ENCODE results near the gene SDK1.
"Not testable (repeated sequence)": the region's sequence is repeated elsewhere in the genome, so short reads cannot be mapped to it uniquely, and the experiment has no call there.

The SDK1 gene

DNA sequence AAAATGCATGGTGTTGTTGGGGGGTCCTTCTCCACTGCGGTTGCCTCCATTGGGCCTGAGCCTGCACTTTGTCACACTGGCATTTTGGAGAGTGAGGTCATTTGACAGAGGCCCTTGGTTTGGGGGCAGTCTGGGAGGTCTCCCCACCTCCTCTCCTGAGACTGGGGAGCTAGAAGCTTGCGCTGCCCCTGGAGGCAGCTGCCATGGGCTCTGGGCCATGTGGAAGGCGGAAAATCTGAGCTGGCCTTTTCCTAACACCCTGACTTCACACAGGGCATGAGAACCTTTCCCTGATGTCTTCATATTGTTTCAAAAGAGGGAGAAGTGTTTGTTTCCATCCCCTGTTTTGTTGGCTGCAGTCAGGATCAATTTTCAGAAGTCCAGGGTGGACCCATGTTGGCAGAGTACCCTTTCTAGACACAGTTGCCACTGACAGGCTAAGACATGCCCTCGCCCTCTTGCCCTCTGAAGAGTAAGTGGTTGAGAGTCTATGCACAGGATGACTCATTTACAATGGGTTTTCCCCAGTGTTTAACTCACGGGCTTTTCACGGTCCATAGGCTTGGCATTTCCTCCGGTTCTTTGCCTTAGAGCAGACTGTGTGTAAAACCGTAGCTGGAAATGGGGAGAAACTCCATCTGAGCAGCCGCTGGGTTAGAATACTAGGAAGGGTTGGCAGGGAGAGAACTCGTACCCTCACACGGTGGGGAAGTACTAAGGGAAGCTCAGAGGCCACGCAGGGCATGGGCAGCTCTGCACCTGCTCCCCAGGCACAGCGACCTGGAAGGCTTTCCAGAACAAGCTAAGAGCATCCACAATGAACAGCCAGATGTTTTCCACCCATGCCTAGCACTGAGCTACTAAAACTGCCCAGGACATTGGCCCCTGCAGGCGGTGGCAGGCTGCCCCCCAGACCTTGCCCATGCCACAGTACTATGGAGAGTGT is 655.0 kb downstream of the SDK1 start:
- no peak for DNase-seq (ENCODE audit: low spot score)

DNA sequence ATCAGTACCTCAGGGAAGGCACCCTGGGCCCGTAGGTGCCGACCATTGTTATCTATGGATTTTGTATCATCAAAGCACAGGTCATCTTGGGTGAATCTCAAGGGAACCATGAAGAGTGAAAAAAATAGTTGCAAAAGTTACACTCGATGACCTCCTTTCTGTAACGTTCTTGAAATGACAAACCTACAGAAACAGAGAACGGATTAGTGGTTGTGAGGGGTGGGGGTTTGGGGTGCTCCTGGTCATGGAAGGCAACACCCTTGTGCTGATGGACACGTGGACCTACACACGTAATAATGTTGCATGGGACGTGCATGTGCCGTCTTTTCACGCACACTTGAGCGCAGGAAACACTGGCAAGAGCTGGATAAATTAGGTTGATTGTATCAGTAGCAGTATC is 655.9 kb downstream of the SDK1 start:
- no peak for DNase-seq (ENCODE audit: low spot score)

DNA sequence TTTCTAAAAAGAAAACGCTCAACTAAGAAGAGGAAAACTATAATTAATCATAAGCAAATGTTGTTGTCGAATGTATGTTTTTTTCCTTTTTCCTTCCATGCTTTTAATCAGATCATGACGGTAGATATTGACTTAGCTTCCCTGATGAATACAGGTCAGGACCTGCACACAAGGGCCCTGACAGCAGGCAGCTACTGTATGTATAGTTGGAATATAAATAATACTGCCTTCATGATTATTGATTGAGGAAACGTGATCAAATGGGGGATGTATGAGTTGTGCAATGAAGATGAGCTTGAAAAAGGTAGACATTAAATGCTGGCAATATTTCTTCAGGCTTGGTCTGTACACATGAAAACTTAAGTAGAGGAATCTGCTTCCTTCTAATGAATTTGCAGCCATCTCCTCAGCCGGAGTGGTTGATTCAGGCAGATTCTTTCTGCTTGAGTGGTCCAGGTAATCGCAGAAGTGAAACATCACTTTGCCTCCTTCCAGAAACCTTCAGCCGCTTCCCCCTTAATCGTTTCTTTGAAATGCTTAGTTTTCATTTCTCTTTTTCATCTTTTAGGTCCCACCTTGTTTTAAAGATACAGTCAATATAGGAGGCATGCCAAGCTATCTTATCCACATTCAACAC is 656.5 kb downstream of the SDK1 start:
- no peak for DNase-seq (ENCODE audit: low spot score)

GRCh38 chr7:3958109-3958483 is 657.0 kb downstream of the SDK1 start:
- DNase-seq (ENCODE audit: low spot score) = no peak

GRCh38 chr7:3959364-3959763 is 658.3 kb downstream of the SDK1 start:
- no peak for DNase-seq (ENCODE audit: low spot score)

DNA sequence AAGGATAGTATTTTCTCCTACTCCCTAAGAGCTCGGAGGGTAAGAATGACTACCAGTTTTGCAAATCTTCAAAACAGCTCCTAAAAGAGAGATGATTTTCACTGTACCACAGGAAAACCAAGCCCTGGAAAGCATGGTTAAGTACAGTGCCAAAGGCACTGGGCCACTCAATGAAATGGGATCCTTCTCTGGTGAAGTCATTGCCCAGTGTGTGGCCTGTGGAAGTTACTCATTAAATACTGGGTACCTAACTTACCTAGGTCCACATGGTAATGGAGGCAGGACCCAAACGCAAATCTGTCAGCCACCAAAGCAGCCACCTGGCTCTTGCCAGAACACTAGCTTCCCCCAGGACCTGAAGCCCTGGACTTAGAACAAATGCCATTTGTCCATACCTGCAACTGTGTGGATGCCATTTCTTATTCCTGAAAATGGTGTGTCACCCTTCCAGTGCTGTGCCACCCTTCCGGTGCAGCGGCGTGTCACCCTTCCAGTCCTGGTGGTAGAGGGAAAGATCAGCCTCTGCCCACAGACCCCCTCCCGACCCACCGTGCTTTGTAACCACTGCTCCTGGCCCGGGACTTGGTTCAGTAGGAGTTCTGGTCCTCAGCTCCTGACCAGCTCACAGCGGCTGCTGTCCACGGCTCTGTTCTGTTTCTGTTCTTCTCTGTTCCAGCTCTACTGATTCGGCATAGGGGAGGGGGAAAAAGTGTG is 659.2 kb downstream of the SDK1 start:
- DNase-seq (ENCODE audit: low spot score) = no peak

GRCh38 chr7:3960942-3961341 is 659.9 kb downstream of the SDK1 start:
- DNase-seq (ENCODE audit: low spot score) = no peak

DNA sequence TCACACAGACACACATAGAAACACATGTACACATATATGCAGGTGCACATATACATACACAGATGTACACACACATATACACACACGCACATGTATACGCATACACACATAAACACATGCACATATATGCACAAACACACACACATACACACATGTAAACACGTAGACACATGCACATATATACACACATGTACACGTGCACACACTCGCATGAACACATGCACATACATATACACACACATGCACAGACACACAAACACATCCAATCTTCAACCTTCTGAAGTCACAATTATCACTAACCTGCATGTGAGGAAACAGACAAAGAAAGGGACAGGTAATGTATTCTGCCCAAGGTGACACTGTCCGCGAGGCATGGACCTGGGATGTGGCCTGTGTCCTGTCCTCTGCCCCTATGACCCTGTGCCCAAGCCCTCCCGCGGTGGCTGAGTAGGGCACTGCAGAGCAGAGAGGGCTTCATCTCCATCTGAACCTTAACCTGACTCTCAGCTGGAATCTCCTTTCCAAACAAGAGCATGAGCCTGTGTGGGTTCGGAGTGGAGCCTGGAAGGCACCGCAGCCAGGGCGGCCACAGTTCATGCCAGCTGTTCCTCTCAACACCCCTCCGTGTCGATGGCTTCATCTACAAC is 660.9 kb downstream of the SDK1 start:
- no peak for DNase-seq (ENCODE audit: low spot score)

GRCh38 chr7:3963768-3964167 is 662.7 kb downstream of the SDK1 start:
- not testable (repeated sequence) for DNase-seq (ENCODE audit: low spot score)

- DNase-seq (ENCODE audit: low spot score) = no peak
Measured at GRCh38 chr7:3964980-3965606, 664.0 kb downstream of the SDK1 start.

- no peak for DNase-seq (ENCODE audit: low spot score)
Measured at GRCh38 chr7:3965794-3966395, 664.8 kb downstream of the SDK1 start.

- no peak for DNase-seq (ENCODE audit: low spot score)
Measured at GRCh38 chr7:3968234-3968633, 667.2 kb downstream of the SDK1 start.

DNA sequence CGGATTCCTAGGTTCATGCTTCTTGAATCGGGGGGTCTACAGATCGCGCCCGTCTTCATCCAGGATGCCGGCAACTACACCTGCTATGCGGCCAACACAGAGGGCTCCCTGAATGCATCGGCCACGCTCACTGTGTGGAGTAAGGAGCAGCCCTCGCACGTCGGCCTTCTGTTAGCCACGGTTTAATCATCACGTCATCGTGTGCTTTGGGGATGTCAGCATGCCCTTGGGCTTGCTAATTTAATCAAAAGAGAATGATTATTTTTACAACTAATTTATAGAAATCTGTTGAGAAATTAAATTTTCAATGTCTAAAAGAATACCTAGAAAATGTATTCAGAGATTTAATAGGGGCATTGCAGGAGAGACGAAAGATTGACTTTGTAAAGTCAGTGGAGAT is 668.2 kb downstream of the SDK1 start:
- DNase-seq (ENCODE audit: low spot score) = no peak

GRCh38 chr7:3971323-3971722 is 670.3 kb downstream of the SDK1 start:
- DNase-seq (ENCODE audit: low spot score) = no peak

GRCh38 chr7:3973264-3973663 is 672.2 kb downstream of the SDK1 start:
- no peak for DNase-seq (ENCODE audit: low spot score)

DNA sequence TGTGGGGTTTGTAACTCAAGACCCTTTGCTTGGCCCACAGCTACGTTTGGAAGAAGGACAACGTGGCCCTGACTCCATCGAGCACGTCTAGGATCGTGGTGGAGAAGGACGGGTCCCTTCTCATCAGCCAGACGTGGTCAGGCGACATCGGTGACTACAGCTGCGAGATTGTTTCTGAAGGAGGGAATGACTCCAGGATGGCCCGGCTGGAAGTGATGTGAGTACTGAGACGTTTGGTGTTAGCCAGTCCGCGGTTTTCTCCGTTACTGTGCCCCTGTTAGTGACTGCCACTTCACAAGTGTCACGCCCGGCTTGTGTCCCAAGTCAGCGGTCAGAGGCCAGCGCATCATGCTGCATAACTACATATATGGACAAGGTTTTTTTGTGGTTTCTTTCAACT is 673.3 kb downstream of the SDK1 start:
- DNase-seq (ENCODE audit: low spot score) = no peak

GRCh38 chr7:3975371-3975770 is 674.3 kb downstream of the SDK1 start:
- no peak for DNase-seq (ENCODE audit: low spot score)

- no peak for DNase-seq (ENCODE audit: low spot score)
Measured at GRCh38 chr7:3977391-3977790, 676.3 kb downstream of the SDK1 start.

DNA sequence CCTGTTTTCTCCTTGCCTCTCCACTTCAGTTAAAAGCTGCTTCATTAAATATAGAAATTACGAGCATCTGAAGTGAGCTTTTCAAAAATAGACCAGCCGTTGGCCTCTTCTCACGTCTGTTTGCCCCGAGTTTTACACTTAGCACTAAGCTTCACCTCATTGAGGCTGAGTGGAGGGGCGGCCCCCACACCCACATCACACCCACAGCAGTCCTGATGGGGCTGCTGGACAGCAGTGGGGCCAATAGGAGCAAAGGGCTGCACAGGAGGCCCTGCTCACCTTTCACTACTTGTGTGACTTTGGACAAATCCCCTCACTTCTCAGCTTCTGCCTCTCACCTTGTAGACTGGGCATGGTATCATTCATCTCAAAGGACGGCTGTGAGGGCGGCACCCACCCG is 677.8 kb downstream of the SDK1 start:
- no peak for DNase-seq (ENCODE audit: low spot score)

DNA sequence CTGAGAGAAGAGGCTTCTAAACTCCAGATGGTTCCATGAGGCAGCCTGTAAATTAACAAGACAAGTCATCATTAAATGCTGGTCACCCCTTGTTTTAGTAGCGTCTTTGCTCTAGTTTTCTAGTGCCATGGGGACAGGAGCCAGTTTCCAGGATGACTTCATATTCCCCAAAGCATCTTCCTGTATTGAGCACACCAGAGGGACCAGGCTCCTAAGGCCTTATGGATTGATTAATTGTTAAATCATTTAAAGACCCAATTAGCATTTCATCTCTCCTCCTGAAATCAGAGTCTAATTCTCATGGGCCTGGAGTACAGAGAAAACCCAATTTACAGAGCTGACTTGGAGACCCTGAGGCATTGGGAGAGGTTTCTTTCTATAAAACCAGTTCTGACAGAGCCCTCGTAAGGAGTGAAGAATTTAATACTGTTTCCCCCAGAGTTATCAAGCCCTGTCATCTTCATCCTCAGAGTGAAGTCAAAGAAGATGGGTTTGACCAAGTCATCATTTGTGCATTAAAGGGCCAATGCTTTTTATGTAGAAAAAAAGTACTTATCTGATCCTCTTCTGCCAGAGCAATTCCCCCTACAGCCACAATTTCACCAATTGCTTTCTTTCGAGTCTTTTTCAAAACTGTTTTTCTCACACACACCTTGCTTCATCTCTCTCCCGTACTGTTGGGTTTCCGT is 678.7 kb downstream of the SDK1 start:
- DNase-seq (ENCODE audit: low spot score) = no peak

- DNase-seq (ENCODE audit: low spot score) = no peak
Measured at GRCh38 chr7:3980300-3980643, 679.2 kb downstream of the SDK1 start.

Measured in GM03348 (cell line).